Stimulated activated CD4-positive, alpha-beta T cell treated with anti-CD3 and anti-CD28 coated beads, Interleukin-2, amount 100 ng/mL, for 24 hours (primary cell): Measurements from ENCODE around the gene HRH1.
"Not testable (repeated sequence)": the region's sequence is repeated elsewhere in the genome, so short reads cannot be mapped to it uniquely, and the experiment has no call there.

ENCODE experiments used
- DNase-seq, 2 donors: peaks; one replicate each; pipeline ENCODE4 v3.0.0-alpha.2; 2020

The HRH1 gene

GRCh38 chr3:11206953-11207352, 52.7 kb downstream of the HRH1 start:
- DNase-seq = no peak

DNA sequence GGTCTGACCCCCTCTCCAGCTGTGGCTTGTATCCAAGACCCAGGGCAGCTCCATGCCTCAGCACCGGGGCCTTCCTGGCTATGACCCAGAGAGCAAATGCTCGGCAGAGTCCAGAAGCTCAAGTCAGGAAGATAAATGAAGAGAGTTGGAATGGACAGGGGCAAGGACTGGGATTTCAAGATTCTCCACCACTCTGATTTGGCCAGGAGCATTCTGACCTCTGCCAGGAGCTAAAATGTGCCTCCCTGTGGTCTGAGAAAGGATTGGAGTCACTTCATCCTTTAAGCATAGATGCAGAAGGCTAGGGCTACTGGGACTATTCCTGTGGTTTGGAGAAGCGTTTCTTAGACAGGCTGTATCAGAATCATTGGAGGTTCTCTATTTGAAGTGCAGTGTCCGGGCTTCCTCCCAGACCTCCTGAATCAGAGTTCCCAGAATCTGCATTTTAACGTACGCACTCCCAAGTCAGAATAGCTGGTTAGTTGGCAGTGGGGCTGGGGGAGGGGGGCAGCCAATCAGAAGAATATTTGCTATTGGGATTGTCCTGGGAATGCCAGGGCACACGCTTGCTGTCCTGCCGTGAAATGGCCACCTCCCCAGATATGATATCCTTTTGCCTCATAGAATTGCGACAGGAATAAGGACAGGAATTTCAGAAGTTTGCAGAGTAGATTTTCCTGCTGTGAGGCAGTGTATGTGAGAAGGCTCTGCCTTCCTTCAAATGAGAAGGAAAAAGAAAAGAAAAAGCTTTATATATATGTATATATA, 57.4 kb downstream of the HRH1 start:
- DNase-seq = no peak

GRCh38 chr3:11212299-11212608, 58.0 kb downstream of the HRH1 start:
- DNase-seq = no peak

GRCh38 chr3:11212784-11213183, 58.5 kb downstream of the HRH1 start:
- DNase-seq = no peak

GRCh38 chr3:11213810-11214450, 59.6 kb downstream of the HRH1 start:
- DNase-seq = no peak

GRCh38 chr3:11214451-11214978, 60.2 kb downstream of the HRH1 start:
- DNase-seq = no peak

DNA sequence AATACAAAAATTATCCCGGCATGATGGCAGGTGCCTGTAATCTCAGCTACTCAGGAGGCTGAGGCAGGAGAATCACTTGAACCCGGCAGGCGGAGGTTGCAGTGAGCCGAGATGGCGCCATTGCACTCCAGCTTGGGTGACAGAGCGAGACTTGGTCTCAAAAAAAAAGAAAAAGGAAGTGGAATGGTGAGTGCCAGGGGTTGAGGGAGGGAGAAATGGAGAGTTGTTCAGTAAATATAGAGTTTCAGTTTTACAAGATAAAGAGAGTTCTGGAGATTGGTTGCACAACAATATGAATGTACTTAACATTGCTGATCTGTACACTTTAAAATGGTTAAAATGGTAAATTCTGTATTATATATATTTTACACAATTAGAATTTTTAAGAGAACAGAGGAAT, 63.1 kb downstream of the HRH1 start:
- not testable (repeated sequence) for DNase-seq

DNA sequence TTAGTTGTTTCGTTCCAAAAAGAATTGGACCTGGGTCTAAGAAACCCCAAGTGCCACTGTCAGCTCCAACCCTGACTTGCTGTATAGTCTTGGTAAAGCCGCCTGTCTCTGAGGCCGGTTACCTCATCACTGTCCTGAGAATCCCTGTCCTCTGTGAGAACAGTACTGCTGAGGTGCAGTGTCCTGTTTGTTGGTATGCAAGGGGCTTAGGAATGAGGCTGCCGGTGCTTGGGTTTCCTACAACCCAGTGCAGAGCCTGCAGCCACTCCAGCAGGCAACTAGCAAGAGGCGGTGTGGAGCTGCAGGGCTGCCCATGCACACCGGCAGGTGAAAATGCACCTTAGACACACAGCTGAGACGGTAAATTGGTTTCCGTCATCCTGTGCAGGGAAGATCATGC, 65.9 kb downstream of the HRH1 start:
- DNase-seq = no peak

DNA sequence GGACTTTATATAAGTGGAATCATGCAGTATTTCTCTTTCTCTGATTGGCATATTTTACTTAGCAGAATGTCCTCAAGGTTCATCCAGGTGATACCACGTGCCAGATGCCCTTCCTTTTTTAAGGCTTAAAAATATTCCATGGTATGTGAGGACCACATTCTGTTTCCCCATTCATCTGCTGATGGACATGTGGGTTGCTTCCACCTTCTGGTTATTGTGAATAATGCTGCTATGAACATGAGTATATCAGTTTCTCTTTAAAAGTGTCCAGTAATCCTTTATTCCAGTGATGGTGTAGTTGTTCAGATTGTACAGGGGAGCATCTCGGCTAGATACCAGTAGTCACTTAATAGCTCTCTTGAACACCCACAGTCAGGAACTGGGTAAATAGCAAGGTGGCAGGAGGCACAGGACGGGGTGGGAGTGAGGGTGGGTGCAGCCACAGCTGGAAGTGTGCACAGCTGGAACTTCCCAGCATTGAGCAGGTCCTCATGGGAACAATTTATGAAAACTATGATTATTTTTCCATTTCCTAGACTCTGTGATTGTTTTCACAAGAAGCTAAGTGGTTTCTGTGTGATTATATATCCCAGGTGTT, 67.6 kb downstream of the HRH1 start:
- DNase-seq = no peak

DNA sequence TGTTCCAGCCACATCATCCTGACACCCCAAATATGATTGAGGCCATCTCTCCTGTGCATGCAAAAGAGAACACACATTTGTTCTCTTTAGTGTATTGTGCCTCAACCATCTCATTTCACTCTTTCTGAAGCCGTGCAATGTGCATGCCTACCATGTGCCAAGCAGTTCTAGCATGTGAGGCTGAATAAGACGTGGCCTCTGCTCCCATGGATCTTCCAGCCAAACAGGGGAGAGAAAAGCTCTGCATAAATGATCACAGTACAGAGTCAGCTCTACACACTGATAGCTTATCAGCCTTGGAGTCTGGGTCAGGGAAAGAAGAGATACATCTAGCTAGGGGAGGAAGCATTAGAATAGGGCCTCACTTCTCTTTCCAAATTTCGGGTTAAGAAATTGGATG, 69.7 kb downstream of the HRH1 start:
- no peak for DNase-seq

DNA sequence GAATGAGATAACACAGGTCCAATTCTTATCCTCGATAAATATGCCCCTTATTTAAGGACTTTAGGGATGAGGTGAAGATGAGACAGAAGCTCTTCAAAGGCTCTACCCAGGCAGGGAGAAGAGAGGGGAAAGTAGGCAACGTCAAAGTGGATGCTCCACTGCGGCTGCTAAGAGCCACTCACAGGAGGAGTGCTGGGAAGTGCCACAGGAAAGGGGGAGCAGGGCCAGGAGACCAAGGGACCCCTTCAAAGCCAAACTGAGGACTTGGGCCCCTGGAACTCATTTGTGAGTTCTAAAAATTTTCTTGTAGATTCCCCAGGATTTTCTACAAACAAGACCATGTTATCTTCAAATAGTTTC, 70.6 kb downstream of the HRH1 start:
- no peak for DNase-seq

GRCh38 chr3:11226042-11226370, 71.7 kb downstream of the HRH1 start:
- no peak for DNase-seq

DNA sequence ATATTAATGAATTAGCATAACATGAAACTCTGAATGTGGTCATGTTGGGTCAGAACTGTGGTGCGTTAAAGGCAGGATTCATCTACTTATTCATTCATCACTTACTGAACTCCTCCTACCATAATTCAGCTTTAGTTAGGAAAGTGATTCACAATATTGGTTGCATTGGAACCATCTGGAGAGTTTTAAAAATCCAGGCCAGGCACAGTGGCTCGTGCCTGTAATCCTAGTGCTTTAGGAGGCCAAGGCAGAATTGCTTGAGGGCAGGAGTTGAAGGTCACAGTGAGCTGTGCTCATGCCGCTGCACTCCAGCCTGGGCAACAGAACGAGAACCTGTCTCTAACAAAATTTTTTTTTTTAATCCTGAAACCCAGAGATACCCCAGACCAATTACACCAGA, 73.7 kb downstream of the HRH1 start:
- no peak for DNase-seq

DNA sequence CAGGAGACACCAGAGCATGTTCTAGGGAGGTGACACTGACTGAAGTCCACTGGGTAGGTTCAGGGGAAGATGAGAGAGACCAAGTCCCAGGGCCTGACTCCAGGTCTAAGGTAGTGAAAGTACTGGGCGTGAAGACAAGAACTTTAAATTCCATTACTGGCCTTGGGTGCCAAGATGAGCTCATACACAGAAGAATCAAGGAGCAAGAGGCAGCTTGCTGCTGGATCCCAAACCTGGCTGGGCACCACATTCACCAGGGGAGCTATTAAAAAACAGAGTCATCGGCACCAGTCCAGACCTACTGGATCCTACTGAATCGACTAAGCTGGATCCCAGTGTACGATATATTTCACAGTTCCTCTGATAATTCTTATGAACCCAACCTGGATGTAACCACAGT, 75.8 kb downstream of the HRH1 start:
- no peak for DNase-seq

DNA sequence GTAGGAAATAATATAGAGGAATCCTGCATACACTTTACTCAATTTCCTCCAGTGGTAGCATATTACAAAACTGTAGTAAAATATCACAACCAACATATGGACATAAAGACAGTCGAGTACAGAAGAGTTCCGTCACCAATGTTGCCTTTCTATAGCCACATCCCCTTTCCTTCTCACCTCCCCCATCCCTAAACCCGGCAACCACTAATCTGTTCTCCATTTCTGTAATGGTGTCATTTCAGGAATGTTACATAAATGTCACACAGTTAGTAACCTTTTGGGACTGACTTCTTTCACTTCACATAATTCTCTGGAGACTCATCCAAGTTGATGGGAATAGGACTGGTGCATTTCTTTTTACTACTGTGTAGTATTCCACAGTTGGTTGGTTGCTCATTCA, 76.5 kb downstream of the HRH1 start:
- DNase-seq = no peak

GRCh38 chr3:11235385-11235784, 81.1 kb downstream of the HRH1 start:
- DNase-seq = no peak

DNA sequence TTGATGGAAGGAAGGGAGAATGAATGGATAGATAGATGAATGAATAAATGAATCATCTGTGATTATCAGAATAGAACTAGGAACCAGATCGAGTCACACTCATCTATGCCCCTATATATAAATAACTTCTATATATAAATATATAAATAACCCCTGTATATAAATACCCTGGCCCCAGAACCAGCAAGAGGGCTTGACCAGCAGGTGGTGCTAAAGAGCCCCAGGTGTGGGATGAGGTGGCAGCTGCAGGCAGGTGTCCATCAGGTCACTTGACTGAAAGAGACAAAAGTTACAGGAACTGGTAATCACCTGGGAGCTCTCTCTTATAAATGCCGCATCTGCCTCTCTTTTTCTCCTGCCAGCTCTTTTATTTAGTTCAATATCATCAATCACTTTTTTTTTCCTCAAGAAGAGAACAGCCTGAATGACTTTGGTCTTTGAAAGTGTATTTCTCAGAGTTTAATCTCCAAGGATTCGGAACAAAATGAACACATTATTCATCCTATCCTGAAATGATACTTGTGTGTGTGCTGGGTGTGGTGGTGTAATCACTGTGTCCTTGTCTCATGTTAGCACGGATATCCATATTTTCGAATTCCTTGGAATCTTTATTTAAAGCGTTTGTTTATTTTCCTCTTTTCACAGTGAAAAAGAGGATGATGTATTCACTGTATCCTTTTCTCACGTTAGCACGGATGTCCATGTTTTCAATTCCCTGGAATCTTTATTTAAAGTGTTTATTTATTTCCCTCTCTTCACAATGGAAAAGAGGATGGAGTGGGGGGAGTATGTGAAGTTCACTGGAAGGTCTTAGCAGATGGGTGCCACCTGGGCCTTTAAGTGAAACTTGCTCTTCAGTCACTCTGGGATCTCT, 82.5 kb downstream of the HRH1 start:
- DNase-seq = peak; percentile 85 to 86

DNA sequence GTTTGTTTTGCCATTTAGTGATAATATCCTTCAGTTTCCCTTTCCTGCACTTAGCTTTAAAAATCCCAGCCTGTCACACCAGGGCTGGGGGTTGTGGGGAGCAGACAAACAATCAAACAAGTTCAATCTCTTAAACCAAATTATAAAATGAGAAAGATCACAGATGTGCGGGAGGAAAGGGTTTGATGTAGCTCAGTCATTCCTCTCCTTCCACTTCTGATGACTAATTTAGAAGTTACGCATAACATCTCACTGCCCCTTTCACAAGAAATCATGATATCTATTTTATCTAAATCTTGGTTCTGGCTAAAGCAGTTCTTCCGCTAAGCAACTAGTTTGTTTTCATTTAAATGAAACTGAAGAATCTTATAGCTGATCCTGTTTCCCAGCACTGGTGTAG, 83.8 kb downstream of the HRH1 start:
- DNase-seq = peak; percentile 15 to 34

DNA sequence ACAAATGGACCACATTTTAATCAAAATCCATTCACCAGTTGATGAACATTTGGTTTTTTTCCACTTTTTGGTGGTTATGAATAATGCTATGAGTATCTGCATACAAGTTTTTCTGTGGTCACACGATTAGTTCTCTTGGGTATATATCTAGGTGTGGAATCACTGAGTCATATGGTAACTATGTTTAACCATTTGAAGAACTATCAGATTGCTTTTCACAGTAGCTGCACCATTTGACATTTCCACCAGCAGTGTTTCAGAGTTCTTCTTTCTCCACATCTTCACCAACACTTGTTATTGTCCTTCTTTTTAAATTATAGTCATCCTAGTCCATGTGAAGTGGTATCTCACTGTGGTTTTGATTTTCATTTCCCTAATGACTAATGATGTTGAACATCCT, 84.6 kb downstream of the HRH1 start:
- DNase-seq = no peak

DNA sequence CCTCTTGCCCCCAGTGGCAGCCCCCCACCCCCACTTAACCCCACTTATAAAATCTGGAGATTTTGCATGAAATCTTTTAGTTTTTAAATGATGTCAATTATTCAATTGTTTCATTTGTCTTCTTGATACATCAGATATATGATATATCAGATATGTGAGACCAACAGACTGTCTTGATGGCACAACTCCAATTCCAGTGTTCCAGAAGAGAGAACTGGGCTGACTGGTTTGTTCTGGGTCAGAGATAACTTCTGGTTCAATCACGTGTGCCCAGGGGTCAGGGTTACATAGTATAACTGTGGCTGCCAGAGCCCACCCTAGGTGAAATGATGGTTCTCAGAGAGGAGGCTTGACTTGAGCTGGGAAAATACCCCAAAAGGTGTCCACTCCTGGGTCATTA, 85.5 kb downstream of the HRH1 start:
- DNase-seq = no peak

- DNase-seq = peak; percentile 48 to 57
Measured at GRCh38 chr3:11240496-11240895, 86.2 kb downstream of the HRH1 start.

DNA sequence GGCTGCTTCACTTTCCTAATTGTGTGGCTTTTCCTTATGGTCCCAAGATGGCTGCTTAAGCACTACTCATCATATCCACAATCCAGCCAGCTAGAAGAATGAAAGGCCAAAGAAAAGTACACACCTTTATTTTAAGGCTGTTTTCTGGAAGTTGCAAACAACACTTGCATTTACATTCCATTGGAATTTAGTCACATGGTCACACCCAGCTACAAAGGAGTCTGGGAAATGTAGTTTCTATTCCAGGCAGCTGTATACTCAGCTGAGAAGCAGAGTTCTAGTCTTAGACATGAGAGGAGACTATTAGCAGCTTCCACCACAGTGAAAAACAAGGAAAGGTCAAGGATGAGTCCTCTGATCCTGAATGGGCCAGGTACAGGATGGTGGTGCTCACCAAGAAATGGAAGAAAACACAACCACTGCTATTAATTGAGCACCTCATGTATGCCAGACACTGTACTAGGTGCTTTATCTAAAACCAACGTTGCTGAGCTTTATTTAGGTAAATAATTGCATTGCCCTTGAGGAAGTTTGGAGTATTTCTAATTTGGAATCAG, 89.9 kb downstream of the HRH1 start:
- no peak for DNase-seq

DNA sequence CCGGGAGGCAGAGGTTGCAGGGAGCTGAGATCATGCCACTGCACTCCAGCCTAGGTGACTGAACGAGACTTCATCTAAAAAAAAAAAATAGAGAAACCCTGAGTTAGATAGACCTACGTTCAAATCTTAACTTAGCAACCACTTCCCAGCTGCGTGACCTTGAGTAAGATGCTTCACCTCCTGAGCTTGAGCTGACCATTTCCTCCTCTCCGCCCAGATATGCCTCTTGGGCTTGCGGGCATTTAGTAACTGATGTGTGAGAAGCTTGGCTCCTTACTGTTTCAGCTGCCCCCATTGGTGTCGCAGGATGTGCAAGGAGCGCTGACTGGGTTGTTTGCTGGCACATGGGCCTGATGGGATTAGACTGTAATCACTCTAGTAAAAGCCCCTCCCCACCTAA, 91.0 kb downstream of the HRH1 start:
- DNase-seq = no peak
